Thoracic aorta (tissue), 2 donors: ENCODE data around the gene TNNT2. TPM values are rescaled to one million over a fixed set of nuclear protein-coding genes. Genes with fewer than 3 reads are reported as not detected.
A peak's percentile ranks its signal among the peaks of the same experiment; 100 is the strongest.

Source experiments
- ATAC-seq: fragments of 150-250 bp; one replicate; pipeline ENCODE4 v1.8.0; 2017; ENCODE audit warnings: low read depth; ENCODE audit not compliant: insufficient number of reproducible peaks, low FRiP score
- DNase-seq: peaks from one replicate; pipeline ENCODE4 v3.0.0-alpha.2; 2020; ENCODE audit warnings: low spot score
- H3K27ac ChIP-seq, 2 donors: fragments of 200-600 bp; sonication (generic); 1 replicate in 1 of 2; 2 replicates in 1 of 2; pipeline ENCODE4 v1.5.1; 2016; ENCODE audit warnings: mild to moderate bottlenecking in 2 of 2, moderate library complexity in 2 of 2
- H3K27me3 ChIP-seq: fragments of 200-600 bp; sonication (generic); replicated peaks from 2 replicates; pipeline ENCODE4 v1.6.0; 2016; ENCODE audit warnings: mild to moderate bottlenecking; ENCODE audit not compliant: insufficient read depth
- H3K36me3 ChIP-seq: fragments of 200-600 bp; sonication (generic); one replicate; pipeline ENCODE4 v1.5.1; 2016
- H3K4me1 ChIP-seq, 2 donors: fragments of 200-600 bp; sonication (generic); 1 replicate in 1 of 2; 2 replicates in 1 of 2; pipeline versions ENCODE4 v1.5.1 to v1.6.0; 2016; ENCODE audit warnings: low read depth in 2 of 2, mild to moderate bottlenecking in 1 of 2; ENCODE audit not compliant: control insufficient read depth in 1 of 2
- H3K4me3 ChIP-seq: fragments of 200-600 bp; sonication (generic); 2 replicates; pipeline ENCODE4 v1.5.1; 2016; ENCODE audit warnings: mild to moderate bottlenecking
- H3K9me3 ChIP-seq: fragments of 200-600 bp; sonication (generic); 2 replicates; pipeline ENCODE4 v1.5.1; 2016
- CTCF ChIP-seq: fragments of 200-600 bp; sonication (generic); IDR thresholded peaks from one replicate; pipeline ENCODE4 v1.5.1; 2019; ENCODE audit warnings: antibody characterized with exemption
- total RNA-seq, 2 donors: library from RNA; depleted of rRNA; stranded (reverse); fragments of >200 nt; gene quantifications; one replicate each; pipeline versions ENCODE4 v1.1.0 to v1.2.3, GENCODE V29; 2016

Gene TNNT2
- total RNA-seq, 2 donors from 2014 or later: 0.21 TPM; not detected in 1

GRCh38 chr1:201399018-201399351 is 21.5 kb upstream of the TNNT2 start, which contains the start of gene LAD1:
LAD1 (minus strand) TSS chr1:201399324; CDS start chr1:201399306, 18 bp downstream.
- H3K9me3 ChIP-seq: no peaks in the 10 kb centered on the region
- ATAC-seq (no peak), DNase-seq (no peak)
- peak within 1 kb of the TSS; percentile 52 for H3K4me3 ChIP-seq
- no peaks in the 10 kb centered on the region for H3K36me3 ChIP-seq
- no peak within 1 kb of the TSS for H3K27ac ChIP-seq
- H3K4me1 ChIP-seq: peaks cover 0 to 9% of the 10 kb centered on the region in 2 donors
- no peak for TF ChIP-seq CTCF
- H3K27me3 ChIP-seq: peaks cover 13% of the 10 kb centered on the region

- no peak for TF ChIP-seq CTCF
- H3K27ac ChIP-seq: no peak overlapping the region
- no peak for DNase-seq
- no peak overlapping the region for H3K4me3 ChIP-seq
- H3K27me3 ChIP-seq: peaks cover 13% of the 10 kb centered on the region
- H3K4me1 ChIP-seq: peaks cover 0 to 9% of the 10 kb centered on the region in 2 donors
- no peaks in the 10 kb centered on the region for H3K36me3 ChIP-seq
- no peak for ATAC-seq
- H3K9me3 ChIP-seq: no peaks in the 10 kb centered on the region
Measured at GRCh38 chr1:201397675-201398074, 20.2 kb upstream of the TNNT2 start.

GRCh38 chr1:201396861-201397464 is 19.5 kb upstream of the TNNT2 start:
- no peaks in the 10 kb centered on the region for H3K36me3 ChIP-seq
- H3K27me3 ChIP-seq: peaks cover 13% of the 10 kb centered on the region
- H3K27ac ChIP-seq: no peak overlapping the region
- peaks cover 0 to 9% of the 10 kb centered on the region in 2 donors for H3K4me1 ChIP-seq
- DNase-seq (no peak), ATAC-seq (no peak)
- no peak overlapping the region for H3K4me3 ChIP-seq
- no peak for TF ChIP-seq CTCF
- H3K9me3 ChIP-seq: no peaks in the 10 kb centered on the region

- TF ChIP-seq CTCF: no peak
- Histone ChIP-seq H3K4me1 (peaks cover 0 to 9% of the 10 kb centered on the region in 2 donors), H3K27me3 (peaks cover 13% of the 10 kb centered on the region), H3K9me3 (no peaks in the 10 kb centered on the region), H3K36me3 (no peaks in the 10 kb centered on the region), H3K4me3 (no peak overlapping the region), H3K27ac (no peak overlapping the region)
- DNase-seq (no peak), ATAC-seq (no peak)
Measured at GRCh38 chr1:201395936-201396335, 18.5 kb upstream of the TNNT2 start.

- no peak for TF ChIP-seq CTCF
- ATAC-seq: no peak
- Histone ChIP-seq H3K4me1 (peaks cover 0 to 9% of the 10 kb centered on the region in 2 donors), H3K36me3 (no peaks in the 10 kb centered on the region), H3K4me3 (no peak overlapping the region), H3K27ac (no peak overlapping the region), H3K27me3 (peaks cover 6% of the 10 kb centered on the region), H3K9me3 (no peaks in the 10 kb centered on the region)
- DNase-seq: no peak
Measured at GRCh38 chr1:201394591-201394990, 17.1 kb upstream of the TNNT2 start.
